MM.1S (cell line): ENCODE measurements around the gene COPZ2.

Experiments used
- EZH2 ChIP-seq: fragments of 300-600 bp; sonication (generic); optimal IDR thresholded peaks from 2 replicates; pipeline ENCODE3; 2017; ENCODE audit warnings: low read depth, mild to moderate bottlenecking, antibody characterized with exemption, low read length, mixed read lengths
- EZH2phosphoT487 ChIP-seq: fragments of 300-600 bp; sonication (generic); IDR thresholded peaks from 2 replicates; pipeline ENCODE4 v1.6.1; 2018; ENCODE audit warnings: antibody characterized with exemption, low read length
- TF ChIP-seq, protein P1 (sequence below): fragments of 300-600 bp; sonication (generic); IDR thresholded peaks from 2 replicates; pipeline ENCODE4 v1.5.1; 2016; ENCODE audit warnings: antibody characterized with exemption, low read length, mixed read lengths

- no peak for TF ChIP-seq EZH2
- TF ChIP-seq, protein P1, sequence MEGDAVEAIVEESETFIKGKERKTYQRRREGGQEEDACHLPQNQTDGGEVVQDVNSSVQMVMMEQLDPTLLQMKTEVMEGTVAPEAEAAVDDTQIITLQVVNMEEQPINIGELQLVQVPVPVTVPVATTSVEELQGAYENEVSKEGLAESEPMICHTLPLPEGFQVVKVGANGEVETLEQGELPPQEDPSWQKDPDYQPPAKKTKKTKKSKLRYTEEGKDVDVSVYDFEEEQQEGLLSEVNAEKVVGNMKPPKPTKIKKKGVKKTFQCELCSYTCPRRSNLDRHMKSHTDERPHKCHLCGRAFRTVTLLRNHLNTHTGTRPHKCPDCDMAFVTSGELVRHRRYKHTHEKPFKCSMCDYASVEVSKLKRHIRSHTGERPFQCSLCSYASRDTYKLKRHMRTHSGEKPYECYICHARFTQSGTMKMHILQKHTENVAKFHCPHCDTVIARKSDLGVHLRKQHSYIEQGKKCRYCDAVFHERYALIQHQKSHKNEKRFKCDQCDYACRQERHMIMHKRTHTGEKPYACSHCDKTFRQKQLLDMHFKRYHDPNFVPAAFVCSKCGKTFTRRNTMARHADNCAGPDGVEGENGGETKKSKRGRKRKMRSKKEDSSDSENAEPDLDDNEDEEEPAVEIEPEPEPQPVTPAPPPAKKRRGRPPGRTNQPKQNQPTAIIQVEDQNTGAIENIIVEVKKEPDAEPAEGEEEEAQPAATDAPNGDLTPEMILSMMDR: no peak
- TF ChIP-seq EZH2phosphoT487: no peak
Observed at GRCh38 chr17:48003417-48004151, 34.0 kb downstream of the COPZ2 start.
